Measurements from ENCODE around the gene FAM131B.

GRCh38 chr7:143369678-143370651 is 7.5 kb upstream of the FAM131B start:
- TF ChIP-seq, protein P1, sequence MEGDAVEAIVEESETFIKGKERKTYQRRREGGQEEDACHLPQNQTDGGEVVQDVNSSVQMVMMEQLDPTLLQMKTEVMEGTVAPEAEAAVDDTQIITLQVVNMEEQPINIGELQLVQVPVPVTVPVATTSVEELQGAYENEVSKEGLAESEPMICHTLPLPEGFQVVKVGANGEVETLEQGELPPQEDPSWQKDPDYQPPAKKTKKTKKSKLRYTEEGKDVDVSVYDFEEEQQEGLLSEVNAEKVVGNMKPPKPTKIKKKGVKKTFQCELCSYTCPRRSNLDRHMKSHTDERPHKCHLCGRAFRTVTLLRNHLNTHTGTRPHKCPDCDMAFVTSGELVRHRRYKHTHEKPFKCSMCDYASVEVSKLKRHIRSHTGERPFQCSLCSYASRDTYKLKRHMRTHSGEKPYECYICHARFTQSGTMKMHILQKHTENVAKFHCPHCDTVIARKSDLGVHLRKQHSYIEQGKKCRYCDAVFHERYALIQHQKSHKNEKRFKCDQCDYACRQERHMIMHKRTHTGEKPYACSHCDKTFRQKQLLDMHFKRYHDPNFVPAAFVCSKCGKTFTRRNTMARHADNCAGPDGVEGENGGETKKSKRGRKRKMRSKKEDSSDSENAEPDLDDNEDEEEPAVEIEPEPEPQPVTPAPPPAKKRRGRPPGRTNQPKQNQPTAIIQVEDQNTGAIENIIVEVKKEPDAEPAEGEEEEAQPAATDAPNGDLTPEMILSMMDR (IDR thresholded peaks at IDR 0.05; ENCODE audit: insufficient read depth, low read length), result no peak
- TF ChIP-seq POLR2AphosphoS5 (IDR thresholded peaks at IDR 0.05; ENCODE audit: low read depth) (no peak), REST (IDR thresholded peaks at IDR 0.05; ENCODE audit: insufficient replicate concordance, low read depth) (no peak), GABPA (IDR thresholded peaks at IDR 0.05; ENCODE audit: low read depth) (no peak)
